Fibroblast of pulmonary artery (primary cell): ENCODE measurements around the gene ATP6V1E1.

Source experiments
- DNase-seq: peaks from one replicate; pipeline ENCODE4 v3.0.0-alpha.2; 2010; ENCODE audit warnings: low read depth
- H3K4me3 ChIP-seq: replicated peaks from 2 replicates; pipeline ENCODE4 v1.5.1; 2011; ENCODE audit warnings: low read depth, mild to moderate bottlenecking, control low read depth, low read length, moderate library complexity
- TF ChIP-seq, protein P1 (sequence below): IDR thresholded peaks from 2 replicates; pipeline ENCODE4 v1.5.1; 2011; ENCODE audit warnings: mild to moderate bottlenecking, control low read depth, low read length, inconsistent platforms; ENCODE audit errors: missing control alignments

The ATP6V1E1 gene

GRCh38 chr22:17583151-17583550 lies 45.4 kb downstream of the ATP6V1E1 start:
- no peak for DNase-seq
- H3K4me3 ChIP-seq: no peak overlapping the region
- TF ChIP-seq, protein P1, sequence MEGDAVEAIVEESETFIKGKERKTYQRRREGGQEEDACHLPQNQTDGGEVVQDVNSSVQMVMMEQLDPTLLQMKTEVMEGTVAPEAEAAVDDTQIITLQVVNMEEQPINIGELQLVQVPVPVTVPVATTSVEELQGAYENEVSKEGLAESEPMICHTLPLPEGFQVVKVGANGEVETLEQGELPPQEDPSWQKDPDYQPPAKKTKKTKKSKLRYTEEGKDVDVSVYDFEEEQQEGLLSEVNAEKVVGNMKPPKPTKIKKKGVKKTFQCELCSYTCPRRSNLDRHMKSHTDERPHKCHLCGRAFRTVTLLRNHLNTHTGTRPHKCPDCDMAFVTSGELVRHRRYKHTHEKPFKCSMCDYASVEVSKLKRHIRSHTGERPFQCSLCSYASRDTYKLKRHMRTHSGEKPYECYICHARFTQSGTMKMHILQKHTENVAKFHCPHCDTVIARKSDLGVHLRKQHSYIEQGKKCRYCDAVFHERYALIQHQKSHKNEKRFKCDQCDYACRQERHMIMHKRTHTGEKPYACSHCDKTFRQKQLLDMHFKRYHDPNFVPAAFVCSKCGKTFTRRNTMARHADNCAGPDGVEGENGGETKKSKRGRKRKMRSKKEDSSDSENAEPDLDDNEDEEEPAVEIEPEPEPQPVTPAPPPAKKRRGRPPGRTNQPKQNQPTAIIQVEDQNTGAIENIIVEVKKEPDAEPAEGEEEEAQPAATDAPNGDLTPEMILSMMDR: no peak

- DNase-seq: no peak
- TF ChIP-seq, protein P1: no peak
Measured at GRCh38 chr22:17581631-17582030, 46.9 kb downstream of the ATP6V1E1 start.

DNA sequence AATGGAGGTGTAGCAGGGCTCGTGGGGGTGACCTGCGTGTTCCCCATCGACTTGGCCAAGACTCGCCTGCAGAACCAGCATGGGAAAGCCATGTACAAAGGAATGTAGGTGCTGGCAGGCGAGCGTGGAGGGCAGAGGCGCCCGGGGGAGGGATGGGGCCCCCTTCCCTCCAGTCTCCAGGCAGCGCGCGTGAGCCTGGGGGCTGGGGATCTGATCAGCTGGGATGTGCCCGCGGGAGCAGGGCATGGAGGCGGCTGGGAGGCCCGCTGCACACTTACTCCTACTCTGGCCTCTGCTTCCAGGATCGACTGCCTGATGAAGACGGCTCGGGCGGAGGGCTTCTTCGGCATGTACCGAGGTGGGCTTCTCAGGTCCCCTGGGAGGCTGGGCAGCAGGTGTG lies 47.5 kb downstream of the ATP6V1E1 start:
- H3K4me3 ChIP-seq: no peak overlapping the region
- TF ChIP-seq, protein P1: no peak
- DNase-seq: no peak

More at GRCh38 chr22:17581631-17582030, 46.9 kb downstream of the ATP6V1E1 start:
- H3K4me3 ChIP-seq: no peak overlapping the region

- DNase-seq: no peak
- TF ChIP-seq, protein P1: no peak
- H3K4me3 ChIP-seq: no peak overlapping the region
Measured at GRCh38 chr22:17580441-17581031, 48.0 kb downstream of the ATP6V1E1 start.

DNA sequence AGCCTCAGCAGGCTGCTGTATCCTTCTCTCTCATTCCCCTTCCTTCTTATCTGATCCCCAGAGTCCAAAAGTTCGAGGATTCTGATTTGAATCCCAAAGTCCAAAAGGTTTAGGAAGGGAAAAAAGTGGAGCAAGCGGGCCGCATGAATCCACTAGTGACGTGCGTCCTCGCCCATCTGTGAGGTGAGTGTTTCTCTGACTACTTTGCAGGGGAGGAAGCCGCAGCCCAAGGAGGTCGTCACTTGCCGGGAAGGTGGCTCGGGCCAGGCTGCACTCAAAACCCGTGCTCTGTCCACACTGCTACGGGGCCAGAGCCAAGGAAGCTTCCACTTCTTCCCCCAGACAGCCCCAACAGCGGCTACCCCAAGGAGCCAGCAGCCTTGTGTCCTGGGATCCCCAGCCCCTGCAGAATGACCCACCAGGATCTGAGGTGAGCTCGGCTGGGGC lies 49.0 kb downstream of the ATP6V1E1 start:
- no peak overlapping the region for H3K4me3 ChIP-seq
- TF ChIP-seq, protein P1: no peak
- DNase-seq: no peak

DNA sequence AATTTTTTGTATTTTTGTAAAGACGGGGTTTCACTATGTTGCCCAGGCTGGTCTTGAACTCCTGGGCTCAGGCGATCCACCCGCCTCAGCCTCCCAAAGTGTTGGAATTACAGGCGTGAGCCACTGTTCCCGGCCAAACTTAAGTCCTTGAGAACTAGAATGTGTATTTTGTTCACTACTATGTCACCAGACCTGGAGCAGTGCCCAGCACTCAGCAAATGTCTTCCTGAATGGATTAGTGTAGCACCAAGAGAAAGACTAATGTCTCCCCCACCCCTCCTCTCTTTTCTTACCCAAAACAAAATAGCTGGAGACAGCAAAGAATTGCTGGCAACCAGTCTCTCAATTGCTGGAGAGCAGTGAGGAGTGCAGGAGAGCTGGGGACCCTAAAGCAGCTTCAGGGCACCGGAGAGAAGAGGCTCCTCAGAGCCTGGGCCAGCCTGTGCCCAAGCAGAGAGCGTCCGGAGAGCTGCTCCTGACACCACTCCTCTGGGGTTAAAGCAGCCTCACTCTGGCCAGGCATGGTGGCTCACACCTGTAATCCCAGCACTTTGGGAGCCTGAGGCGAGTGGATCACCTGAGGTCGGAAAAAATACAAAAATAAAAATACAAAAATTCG lies 50.3 kb downstream of the ATP6V1E1 start:
- DNase-seq: peak; percentile 69
- TF ChIP-seq, protein P1: no peak
- H3K4me3 ChIP-seq: no peak overlapping the region

DNA sequence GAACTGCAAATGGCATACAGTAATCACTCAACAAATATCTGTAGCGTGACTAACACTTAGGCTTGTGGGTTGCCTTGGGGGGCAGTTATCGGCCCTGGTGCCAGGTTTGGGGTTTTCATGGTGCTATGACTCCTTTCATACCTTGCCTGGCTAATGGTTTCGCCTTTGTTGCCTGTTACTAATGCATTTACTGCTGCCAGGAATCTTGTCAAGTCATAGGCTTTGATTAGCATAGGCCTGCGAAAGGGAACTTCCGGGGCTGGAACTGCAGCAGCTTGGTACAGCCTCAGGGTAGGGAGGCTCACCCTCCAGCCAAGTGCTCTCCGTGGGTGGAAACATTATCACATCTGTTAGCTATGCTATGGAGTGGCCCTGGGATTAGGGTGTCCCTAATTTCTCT lies 52.1 kb downstream of the ATP6V1E1 start:
- TF ChIP-seq, protein P1: no peak
- H3K4me3 ChIP-seq: no peak overlapping the region
- DNase-seq: peak; percentile 80
